Testis (tissue), 3 donors: Measurements from ENCODE around the gene AHCYL1. TPM values are rescaled to one million over a fixed set of nuclear protein-coding genes. Genes with fewer than 3 reads are reported as not detected.

Source experiments
- DNase-seq: peaks from one replicate; pipeline ENCODE4 v3.0.0-alpha.2; 2019
- H3K27ac ChIP-seq, 2 donors: fragments of 200-600 bp; sonication (generic); one replicate each; pipeline ENCODE4 v1.5.1; 2019
- H3K27me3 ChIP-seq: fragments of 200-600 bp; sonication (generic); one replicate; pipeline ENCODE4 v1.5.1; 2019
- H3K36me3 ChIP-seq: fragments of 200-600 bp; sonication (generic); one replicate; pipeline ENCODE4 v1.5.1; 2017; ENCODE audit warnings: low read depth; ENCODE audit errors: missing control alignments
- H3K4me1 ChIP-seq: fragments of 200-600 bp; sonication (generic); one replicate; pipeline ENCODE4 v1.5.1; 2019
- H3K4me3 ChIP-seq, 2 donors: fragments of 200-600 bp; sonication (generic); one replicate each; pipeline ENCODE4 v1.5.1; 2017 to 2019
- H3K9me3 ChIP-seq: fragments of 200-600 bp; sonication (generic); one replicate; pipeline ENCODE4 v1.5.1; 2017
- CTCF ChIP-seq, 3 experiments: fragments of 450-650 bp in 2 of 3; fragments of 200-600 bp in 1 of 3; sonication (generic) in 1 of 3; IDR thresholded peaks; one replicate each; pipeline ENCODE4 v1.5.1; 2016 to 2019; ENCODE audit warnings: antibody characterized with exemption in 3 of 3, mild to moderate bottlenecking in 2 of 3, moderate library complexity in 1 of 3
- POLR2A ChIP-seq: fragments of 450-650 bp; IDR thresholded peaks from one replicate; pipeline ENCODE4 v1.6.1; 2017; ENCODE audit warnings: antibody characterized with exemption, mild to moderate bottlenecking, moderate library complexity
- WGBS, 2 donors: methylation state at CpG; one replicate each; pipeline ENCODE4 v1.1.5; 2018; 5-methylcytosine and 5-hydroxymethylcytosine counted together
- intact Hi-C: fragments of 100-400 bp; cut with DNase I; formaldehyde crosslinking; loops from one replicate; pipeline ENCODE4 v1.15.1; 2023; ENCODE audit warnings: low total_unique reads
- polyA plus RNA-seq: library from polyadenylated mRNA; stranded (reverse); fragments of 350-450 nt; fragmentation: Illumina TruSeq; extraction: RNeasy Lipid Tissue Mini Kit (QIAGEN cat#74804); gene quantifications from one replicate; pipeline ENCODE4 v1.2.3, GENCODE V29; 2014; ENCODE audit warnings: low read depth, low replicate concordance; ENCODE audit not compliant: insufficient read depth
- total RNA-seq, 2 donors: library from RNA; depleted of rRNA; stranded (reverse); fragments of >200 nt; gene quantifications; one replicate each; pipeline ENCODE4 v1.2.3, GENCODE V29; 2016

AHCYL1 gene
- total and polyA plus RNA-seq, 3 donors from 2014 or later, result 48.5 to 64.3 (median 59.1) TPM

DNA sequence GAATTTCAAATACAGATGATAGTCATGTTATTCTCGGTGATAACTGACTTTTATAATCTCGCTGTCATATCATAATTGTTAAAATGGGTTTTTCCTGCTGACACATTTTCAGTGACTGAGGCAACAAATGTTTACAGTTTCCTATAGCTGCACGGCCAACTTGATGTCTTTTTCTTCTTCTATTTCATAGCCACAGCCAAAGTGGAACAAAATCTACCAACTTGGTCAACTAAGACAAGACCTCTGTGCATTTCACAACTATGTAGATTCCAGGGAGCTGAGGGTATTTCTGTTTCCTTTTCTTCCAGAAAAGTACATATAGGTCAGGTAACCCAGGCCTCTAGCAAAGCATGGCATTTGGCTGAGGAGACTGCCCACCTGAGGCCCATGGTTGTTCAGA lies 10.4 kb upstream of the AHCYL1 start:
- H3K36me3 ChIP-seq, result no peaks in the 10 kb centered on the region
- TF ChIP-seq POLR2A, result no peak
- no peak for TF ChIP-seq CTCF (IDR thresholded peaks at IDR 0.05)
- H3K9me3 ChIP-seq, result no peaks in the 10 kb centered on the region
- 94% methylated on average over 3 of the region's 3 CpGs for WGBS, 2 donors
- H3K27me3 ChIP-seq, result no peaks in the 10 kb centered on the region
- no peak overlapping the region for H3K4me3 ChIP-seq
- H3K4me1 ChIP-seq, result no peaks in the 10 kb centered on the region
- no peak overlapping the region for H3K27ac ChIP-seq
- no peak for DNase-seq
- intact Hi-C loops, result no loop called here

GRCh38 chr1:109975718-109976117 lies 8.8 kb upstream of the AHCYL1 start:
- no peak overlapping the region for H3K27ac ChIP-seq
- H3K4me1 ChIP-seq, result no peaks in the 10 kb centered on the region
- no peaks in the 10 kb centered on the region for H3K9me3 ChIP-seq
- H3K27me3 ChIP-seq, result no peaks in the 10 kb centered on the region
- WGBS, 2 donors, result 83 to 91% methylated on average over 3 of the region's 3 CpGs
- TF ChIP-seq CTCF (IDR thresholded peaks at IDR 0.05) (no peak), POLR2A (no peak)
- no peak overlapping the region for H3K4me3 ChIP-seq
- H3K36me3 ChIP-seq, result no peaks in the 10 kb centered on the region
- intact Hi-C loops, result no loop called here
- no peak for DNase-seq

DNA sequence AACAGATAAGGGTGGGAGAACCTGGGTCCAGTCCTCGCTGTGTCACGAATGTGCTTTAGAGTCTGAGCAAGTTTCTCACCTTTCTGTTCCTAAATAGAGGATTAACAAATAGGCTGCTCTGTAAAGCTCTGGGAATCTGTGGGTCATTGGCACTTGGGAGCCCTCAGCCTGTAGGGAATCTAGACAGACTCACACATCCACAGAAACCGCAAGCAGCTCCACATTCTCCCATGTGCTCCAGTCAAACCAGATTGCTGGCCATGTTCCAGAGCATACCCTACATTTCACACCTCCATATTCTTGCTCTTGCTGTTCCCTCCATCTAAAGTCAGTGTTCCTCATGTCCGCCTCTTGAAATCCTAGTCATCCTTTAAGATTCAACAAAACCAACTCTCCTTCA lies 7.8 kb upstream of the AHCYL1 start:
- DNase-seq, result no peak
- TF ChIP-seq POLR2A, result no peak
- no peak for TF ChIP-seq CTCF (IDR thresholded peaks at IDR 0.05)
- no peaks in the 10 kb centered on the region for H3K9me3 ChIP-seq
- no peaks in the 10 kb centered on the region for H3K27me3 ChIP-seq
- no peaks in the 10 kb centered on the region for H3K36me3 ChIP-seq
- intact Hi-C loops, result no loop called here
- no peak overlapping the region for H3K4me3 ChIP-seq
- WGBS, 2 donors, result 97 to 100% methylated on average over 2 to 4 of the region's 4 CpGs
- no peak overlapping the region for H3K27ac ChIP-seq
- no peaks in the 10 kb centered on the region for H3K4me1 ChIP-seq

DNA sequence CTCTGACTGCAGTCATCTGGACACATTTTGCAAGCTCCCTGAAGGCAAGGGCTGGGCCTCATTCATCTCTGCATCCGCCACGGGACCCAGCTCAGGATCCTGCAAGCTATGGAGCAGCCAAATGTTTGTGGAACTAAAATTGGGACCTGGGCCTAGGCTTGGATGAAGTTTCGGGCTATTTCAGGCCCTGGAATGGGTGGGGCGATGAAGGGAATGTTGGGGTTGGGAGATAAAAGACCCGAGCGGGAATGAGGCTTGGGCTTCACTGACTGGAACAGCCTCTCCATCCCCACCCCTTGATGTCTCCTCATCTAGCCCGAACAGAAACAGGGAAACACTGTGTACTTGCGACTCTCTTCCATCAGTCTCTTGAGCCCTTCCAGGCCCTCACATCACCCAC lies 7.3 kb upstream of the AHCYL1 start:
- Histone ChIP-seq H3K27ac (no peak overlapping the region), H3K27me3 (no peaks in the 10 kb centered on the region), H3K4me3 (no peak overlapping the region), H3K4me1 (no peaks in the 10 kb centered on the region), H3K36me3 (no peaks in the 10 kb centered on the region), H3K9me3 (no peaks in the 10 kb centered on the region)
- TF ChIP-seq CTCF (IDR thresholded peaks at IDR 0.05) (no peak), POLR2A (no peak)
- 70 to 80% methylated on average over 8 of the region's 8 CpGs for WGBS, 2 donors
- DNase-seq, result no peak
- intact Hi-C loops, result no loop called here

GRCh38 chr1:109977657-109978378 lies 6.7 kb upstream of the AHCYL1 start:
- DNase-seq, result no peak
- Histone ChIP-seq H3K27ac (no peak overlapping the region), H3K27me3 (no peaks in the 10 kb centered on the region), H3K4me1 (no peaks in the 10 kb centered on the region), H3K4me3 (no peak overlapping the region), H3K36me3 (no peaks in the 10 kb centered on the region), H3K9me3 (no peaks in the 10 kb centered on the region)
- intact Hi-C loops, result no loop called here
- WGBS, 2 donors, result 84 to 85% methylated on average over 10 to 12 of the region's 12 CpGs
- TF ChIP-seq POLR2A, result no peak
- TF ChIP-seq CTCF (IDR thresholded peaks at IDR 0.05), result no peak
